IPS-NIHi7 (cell line): Measurements from ENCODE around the gene IGSF1.
"Not testable (repeated sequence)": the region's sequence is repeated elsewhere in the genome, so short reads cannot be mapped to it uniquely, and the experiment has no call there.

Experiments
- DNase-seq: peaks from one replicate; pipeline ENCODE4 v3.0.0; 2012; ENCODE audit warnings: mixed read lengths; ENCODE audit errors: extremely low spot score

IGSF1 gene

DNA sequence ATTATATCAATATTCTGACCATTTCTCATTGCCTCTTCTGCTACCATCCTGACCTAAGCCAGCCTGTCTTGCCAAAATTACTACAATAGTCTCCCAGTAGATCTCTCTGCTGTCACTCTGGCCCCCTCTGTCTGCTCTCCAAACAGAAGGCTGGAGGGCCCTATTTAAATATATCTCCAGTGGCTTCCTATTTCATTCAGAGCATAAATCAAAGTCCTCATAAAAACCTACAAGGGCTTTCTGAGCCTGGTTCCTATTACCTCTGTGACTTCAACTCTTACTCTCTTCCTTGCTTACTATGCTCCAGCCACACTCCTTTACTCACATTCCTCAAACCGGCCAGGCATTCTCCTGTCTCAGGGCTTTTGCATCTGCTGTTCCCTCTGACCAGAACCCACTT is 19.0 kb downstream of the IGSF1 start:
- DNase-seq = no peak

DNA sequence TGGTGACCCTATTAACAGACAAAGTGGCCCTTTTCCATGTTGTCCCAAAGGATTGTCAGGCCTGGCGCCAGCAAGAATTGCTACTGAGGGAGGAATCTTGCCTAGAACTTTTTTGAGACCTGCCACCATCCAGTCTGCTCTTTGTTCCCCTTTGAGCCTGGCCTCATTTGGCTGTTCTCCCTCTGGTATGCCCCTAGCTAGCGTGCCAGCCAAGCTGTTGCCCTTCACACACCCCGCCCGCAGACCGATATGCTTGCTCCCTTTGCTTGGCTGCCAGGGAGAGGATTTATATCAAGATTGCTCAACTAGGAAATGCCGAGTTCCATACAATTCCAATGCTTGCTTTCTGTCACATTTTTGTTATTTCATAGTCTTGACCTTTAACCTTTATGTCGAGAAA is 24.4 kb downstream of the IGSF1 start:
- no peak for DNase-seq

DNA sequence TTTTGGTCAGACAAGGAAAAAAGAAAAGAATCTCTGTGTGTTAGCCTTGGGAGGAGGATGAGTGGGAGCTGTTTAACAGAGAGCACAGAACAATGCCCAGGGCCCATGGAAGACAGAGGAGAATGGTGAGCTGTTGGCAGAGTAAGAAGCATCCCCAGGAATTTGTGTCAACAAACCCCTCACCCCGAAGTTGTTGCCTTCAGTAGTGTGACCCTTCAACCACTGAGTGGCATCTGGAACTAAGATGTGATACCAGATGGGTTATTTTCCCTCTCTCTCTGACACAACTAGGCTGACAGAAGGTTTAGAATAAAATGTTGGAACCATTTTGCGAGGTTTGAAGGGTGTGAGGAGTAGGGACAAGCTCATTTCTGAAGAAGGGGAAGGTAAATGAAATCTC is 25.1 kb downstream of the IGSF1 start:
- no peak for DNase-seq

GRCh38 chrX:131262738-131263679 is 26.1 kb downstream of the IGSF1 start:
- peak; percentile 80 for DNase-seq

DNA sequence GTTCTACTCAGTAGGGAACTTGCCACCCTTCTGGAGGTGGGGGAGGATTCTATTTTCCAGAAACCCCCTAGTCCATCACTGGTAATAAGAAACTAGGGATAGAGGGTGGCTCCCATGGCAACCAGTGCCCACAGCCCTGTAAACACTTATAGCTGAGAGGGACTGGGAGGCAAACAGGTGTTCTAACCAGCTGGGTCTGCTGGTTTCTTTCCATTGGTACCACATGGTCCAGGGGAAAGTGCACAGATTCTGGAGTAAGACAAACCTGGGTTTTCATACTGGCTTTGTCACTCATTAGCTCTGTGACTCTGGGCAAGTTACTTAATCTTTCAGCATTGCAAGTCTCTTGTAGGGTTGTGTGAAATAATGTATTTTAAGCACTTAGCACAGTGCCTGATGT is 26.9 kb downstream of the IGSF1 start:
- no peak for DNase-seq

DNA sequence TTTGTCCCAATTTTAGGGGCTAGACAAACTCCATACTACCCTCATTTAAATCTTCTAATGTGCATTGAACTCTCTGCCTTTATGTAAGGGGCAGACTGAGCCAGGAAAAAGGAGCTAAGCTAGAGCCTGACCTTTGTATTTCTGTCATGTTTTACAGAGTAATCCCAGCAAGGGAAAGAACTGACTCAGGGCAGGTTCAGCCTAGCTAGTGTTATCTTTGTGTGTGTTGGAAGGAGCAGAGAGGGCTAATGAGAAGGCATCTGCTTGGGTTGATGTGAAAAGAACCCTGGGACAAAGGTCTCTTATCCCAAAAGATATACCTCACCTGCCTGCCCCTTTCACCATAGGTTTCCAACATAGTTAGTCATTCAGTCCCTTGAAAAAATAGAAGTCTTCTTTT is 31.7 kb downstream of the IGSF1 start:
- DNase-seq = no peak

- DNase-seq = not testable (repeated sequence)
Observed at GRCh38 chrX:131250984-131251738, 37.9 kb downstream of the IGSF1 start.

DNA sequence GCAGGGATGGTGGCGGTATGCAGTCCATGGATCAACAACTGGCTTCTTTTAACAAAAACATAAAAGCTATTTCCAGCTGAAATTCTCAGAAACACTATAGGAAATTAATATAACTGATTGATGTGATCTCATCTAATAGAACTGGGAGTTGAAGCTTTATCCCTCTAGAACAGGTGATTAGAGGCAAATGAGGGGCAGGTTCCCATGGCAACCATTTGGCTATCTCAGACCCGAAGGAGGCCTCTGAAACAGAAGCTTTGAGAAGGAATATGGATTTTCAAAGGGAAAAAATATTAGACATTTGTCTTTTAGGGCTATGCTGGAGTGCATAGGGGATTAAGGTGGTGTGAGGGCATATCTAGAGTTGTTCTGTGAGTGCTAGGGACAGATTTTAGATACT is 50.0 kb downstream of the IGSF1 start:
- DNase-seq = no peak

- DNase-seq = peak; percentile 17
Observed at GRCh38 chrX:131237363-131237762, 51.7 kb downstream of the IGSF1 start.

DNA sequence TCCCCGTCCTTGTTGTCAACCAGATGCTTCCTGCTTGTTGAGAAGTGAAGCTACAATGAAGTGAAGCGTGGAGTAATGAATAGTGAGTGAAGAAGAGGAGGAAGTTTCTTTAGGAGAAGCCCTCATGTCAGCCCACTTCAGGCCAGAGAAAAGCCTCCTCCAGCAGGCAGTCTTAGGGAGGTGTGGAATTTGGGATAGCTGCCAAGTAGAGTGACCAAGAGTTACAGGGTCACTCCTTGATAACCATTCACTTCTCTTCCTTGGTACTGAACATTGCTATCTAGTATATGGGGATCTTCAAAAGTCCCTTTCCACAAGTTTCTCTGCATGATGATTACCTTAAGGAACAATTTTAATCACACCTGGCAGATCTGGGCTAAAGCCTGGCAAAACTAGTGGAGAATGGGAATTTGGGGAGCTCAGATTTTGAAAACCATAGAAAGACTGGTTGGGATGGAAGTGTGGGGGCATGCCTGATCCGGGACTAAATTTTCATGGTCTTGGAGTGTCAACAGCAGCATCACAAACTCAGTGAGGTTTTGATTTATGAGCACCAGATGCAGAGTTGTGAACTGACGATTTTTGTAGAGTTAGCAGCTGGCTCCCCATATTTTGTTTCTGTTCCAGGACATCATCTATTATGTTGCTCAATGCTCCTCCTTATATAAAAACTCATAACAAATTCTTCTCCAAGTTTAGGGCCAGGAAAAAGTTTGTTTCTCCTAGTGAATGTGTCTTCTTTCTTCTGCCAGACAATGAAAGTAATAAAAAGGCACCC is 53.1 kb downstream of the IGSF1 start:
- DNase-seq = no peak

DNA sequence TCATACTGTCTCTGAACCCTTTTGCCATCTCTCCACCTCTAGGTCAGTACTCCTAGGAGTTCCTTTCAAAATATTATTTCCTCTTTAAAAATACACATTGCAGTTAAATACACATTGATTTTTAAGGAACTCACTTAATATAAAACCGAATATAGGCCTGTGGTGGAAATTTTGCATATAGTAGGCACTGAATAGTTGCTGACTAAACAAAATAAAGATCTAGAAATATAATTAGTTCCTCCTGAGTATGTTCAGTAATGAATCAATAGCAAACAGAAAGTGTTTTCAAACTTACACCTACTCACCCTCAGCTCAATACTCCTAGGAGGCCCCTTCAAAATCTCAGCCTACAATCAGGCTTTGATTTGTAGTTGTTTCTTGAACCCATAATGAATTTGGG is 61.5 kb downstream of the IGSF1 start:
- no peak for DNase-seq

DNA sequence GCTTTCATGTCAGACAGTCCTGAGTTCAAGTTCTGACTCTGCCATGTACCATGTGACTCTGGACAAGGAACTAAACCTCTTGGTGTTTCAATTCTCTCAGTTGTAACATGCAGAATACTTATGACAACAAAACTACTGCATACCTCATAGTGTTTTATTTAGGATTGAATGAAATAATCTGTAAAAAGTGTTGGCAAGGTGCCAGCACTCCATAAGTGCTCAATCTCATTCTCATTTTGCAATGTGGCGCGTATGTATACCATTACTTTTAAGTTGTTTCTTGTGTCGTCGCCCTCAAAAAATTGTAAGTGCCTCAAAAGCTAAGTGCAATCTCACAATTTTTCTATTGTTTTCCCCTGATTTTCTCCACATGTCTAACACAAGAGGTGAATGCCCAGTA is 62.5 kb downstream of the IGSF1 start:
- no peak for DNase-seq

- DNase-seq = no peak
Observed at GRCh38 chrX:131225078-131225477, 64.0 kb downstream of the IGSF1 start.
